ENCODE measurements around the gene GOLM1.
A peak's percentile ranks its signal among the peaks of the same experiment; 100 is the strongest.

Gene GOLM1

DNA sequence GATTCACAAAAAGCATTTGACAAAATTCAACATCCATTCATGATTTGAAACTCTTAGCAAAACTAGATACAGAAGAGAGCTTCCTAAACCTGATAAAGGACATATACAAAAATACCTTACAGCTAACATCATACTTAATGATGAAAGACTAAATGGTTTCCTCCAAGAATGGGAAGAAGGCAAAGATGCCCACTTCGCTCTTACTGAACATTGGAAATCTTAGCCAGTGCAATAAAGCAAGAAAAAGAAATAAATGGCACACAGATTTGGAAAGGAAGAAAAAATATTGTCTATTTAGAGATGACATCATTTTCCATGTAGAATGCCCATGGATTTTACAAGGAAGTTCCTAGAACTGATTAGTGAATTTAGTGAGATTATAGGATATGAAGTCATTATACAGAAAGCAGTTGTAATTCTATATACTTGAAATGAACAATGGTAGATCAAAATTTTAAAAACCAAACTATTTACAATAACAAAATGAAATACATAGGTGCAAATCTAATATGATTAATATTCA lies 94.0 kb downstream of the GOLM1 start:
- no peak for TF ChIP-seq TCF12 (IDR thresholded peaks at IDR 0.05; ENCODE audit: low read depth)
- TF ChIP-seq, protein P1, sequence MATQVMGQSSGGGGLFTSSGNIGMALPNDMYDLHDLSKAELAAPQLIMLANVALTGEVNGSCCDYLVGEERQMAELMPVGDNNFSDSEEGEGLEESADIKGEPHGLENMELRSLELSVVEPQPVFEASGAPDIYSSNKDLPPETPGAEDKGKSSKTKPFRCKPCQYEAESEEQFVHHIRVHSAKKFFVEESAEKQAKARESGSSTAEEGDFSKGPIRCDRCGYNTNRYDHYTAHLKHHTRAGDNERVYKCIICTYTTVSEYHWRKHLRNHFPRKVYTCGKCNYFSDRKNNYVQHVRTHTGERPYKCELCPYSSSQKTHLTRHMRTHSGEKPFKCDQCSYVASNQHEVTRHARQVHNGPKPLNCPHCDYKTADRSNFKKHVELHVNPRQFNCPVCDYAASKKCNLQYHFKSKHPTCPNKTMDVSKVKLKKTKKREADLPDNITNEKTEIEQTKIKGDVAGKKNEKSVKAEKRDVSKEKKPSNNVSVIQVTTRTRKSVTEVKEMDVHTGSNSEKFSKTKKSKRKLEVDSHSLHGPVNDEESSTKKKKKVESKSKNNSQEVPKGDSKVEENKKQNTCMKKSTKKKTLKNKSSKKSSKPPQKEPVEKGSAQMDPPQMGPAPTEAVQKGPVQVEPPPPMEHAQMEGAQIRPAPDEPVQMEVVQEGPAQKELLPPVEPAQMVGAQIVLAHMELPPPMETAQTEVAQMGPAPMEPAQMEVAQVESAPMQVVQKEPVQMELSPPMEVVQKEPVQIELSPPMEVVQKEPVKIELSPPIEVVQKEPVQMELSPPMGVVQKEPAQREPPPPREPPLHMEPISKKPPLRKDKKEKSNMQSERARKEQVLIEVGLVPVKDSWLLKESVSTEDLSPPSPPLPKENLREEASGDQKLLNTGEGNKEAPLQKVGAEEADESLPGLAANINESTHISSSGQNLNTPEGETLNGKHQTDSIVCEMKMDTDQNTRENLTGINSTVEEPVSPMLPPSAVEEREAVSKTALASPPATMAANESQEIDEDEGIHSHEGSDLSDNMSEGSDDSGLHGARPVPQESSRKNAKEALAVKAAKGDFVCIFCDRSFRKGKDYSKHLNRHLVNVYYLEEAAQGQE (IDR thresholded peaks at IDR 0.05; ENCODE audit: low read depth) = no peak
- TF ChIP-seq TAF1 (IDR thresholded peaks at IDR 0.05; ENCODE audit: low read depth) = no peak
- TF ChIP-seq, protein P2, sequence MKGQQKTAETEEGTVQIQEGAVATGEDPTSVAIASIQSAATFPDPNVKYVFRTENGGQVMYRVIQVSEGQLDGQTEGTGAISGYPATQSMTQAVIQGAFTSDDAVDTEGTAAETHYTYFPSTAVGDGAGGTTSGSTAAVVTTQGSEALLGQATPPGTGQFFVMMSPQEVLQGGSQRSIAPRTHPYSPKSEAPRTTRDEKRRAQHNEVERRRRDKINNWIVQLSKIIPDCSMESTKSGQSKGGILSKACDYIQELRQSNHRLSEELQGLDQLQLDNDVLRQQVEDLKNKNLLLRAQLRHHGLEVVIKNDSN (IDR thresholded peaks at IDR 0.05) = no peak
- no peak for TF ChIP-seq TEAD4 (IDR thresholded peaks at IDR 0.05)
- TF ChIP-seq RAD21 (IDR thresholded peaks at IDR 0.05; ENCODE audit: low read depth) = no peak
- TF ChIP-seq EGR1 (IDR thresholded peaks at IDR 0.05) = no peak
- no peak for TF ChIP-seq ZBTB7A (IDR thresholded peaks at IDR 0.05; ENCODE audit: low read depth)
- TF ChIP-seq NFIC (IDR thresholded peaks at IDR 0.05) = no peak
- TF ChIP-seq CREB1 (IDR thresholded peaks at IDR 0.05; ENCODE audit: low read depth) = no peak
- no peak for TF ChIP-seq FOXM1 (IDR thresholded peaks at IDR 0.05; ENCODE audit: borderline replicate concordance, low read depth)
- no peak for TF ChIP-seq EP300 (IDR thresholded peaks at IDR 0.05; ENCODE audit: borderline replicate concordance)
- TF ChIP-seq YY1 (IDR thresholded peaks at IDR 0.05; ENCODE audit: low read depth) = no peak
- no peak for TF ChIP-seq CEBPB (IDR thresholded peaks at IDR 0.05)
- TF ChIP-seq, protein P3, sequence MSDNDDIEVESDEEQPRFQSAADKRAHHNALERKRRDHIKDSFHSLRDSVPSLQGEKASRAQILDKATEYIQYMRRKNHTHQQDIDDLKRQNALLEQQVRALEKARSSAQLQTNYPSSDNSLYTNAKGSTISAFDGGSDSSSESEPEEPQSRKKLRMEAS (IDR thresholded peaks at IDR 0.05) = no peak

DNA sequence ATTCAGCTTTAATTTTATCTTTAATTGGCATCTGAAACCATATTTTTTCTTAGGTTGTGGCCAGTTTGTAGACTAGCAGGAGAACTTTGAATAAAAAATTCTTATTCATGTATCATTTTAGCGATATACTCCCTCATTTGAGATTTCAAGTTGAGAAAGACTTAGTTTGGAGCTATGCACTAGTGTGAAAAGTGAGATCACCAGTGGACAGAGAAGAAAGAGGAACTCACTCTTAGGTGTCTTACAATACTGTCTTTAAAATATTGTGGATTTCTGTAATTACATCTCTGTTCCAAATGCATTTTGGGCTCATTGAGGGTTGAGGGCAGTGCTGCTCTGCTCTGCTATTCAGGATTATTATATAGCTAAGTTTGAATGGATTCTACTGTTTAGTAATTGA lies 103.8 kb downstream of the GOLM1 start:
- TF ChIP-seq EGR1 (IDR thresholded peaks at IDR 0.05) = no peak
- TF ChIP-seq TAF1 (IDR thresholded peaks at IDR 0.05; ENCODE audit: low read depth) = no peak
- TF ChIP-seq, protein P3 (IDR thresholded peaks at IDR 0.05) = no peak
- TF ChIP-seq, protein P1 (IDR thresholded peaks at IDR 0.05; ENCODE audit: low read depth) = no peak
- no peak for TF ChIP-seq TEAD4 (IDR thresholded peaks at IDR 0.05)
- TF ChIP-seq, protein P2 (IDR thresholded peaks at IDR 0.05) = no peak
- TF ChIP-seq YY1 (IDR thresholded peaks at IDR 0.05; ENCODE audit: low read depth) = no peak
- no peak for TF ChIP-seq CREB1 (IDR thresholded peaks at IDR 0.05; ENCODE audit: low read depth)
- no peak for TF ChIP-seq EP300 (IDR thresholded peaks at IDR 0.05; ENCODE audit: borderline replicate concordance)
- TF ChIP-seq ZBTB7A (IDR thresholded peaks at IDR 0.05; ENCODE audit: low read depth) = no peak
- TF ChIP-seq NFIC (IDR thresholded peaks at IDR 0.05) = no peak
- no peak for TF ChIP-seq CEBPB (IDR thresholded peaks at IDR 0.05)
- no peak for TF ChIP-seq RAD21 (IDR thresholded peaks at IDR 0.05; ENCODE audit: low read depth)
- TF ChIP-seq FOXM1 (IDR thresholded peaks at IDR 0.05; ENCODE audit: borderline replicate concordance, low read depth) = no peak
- no peak for TF ChIP-seq TCF12 (IDR thresholded peaks at IDR 0.05; ENCODE audit: low read depth)

DNA sequence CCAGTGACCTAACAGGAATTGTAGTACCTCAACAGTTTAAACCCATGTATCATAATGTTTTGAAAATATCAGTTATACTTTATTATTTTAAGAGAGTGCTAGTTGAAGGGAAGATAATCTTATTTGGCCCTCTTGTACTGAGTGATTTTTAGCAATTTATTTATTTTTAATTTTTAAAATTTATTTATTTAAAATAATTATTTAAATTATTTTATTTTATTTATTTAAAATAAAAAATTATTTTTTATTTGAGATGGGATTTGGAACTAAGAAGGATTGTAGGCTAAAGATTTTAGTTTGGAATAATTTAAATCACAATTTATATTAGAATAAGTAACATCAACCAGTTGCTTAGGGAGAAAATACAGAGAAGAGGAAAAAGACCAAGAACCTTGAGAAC lies 104.3 kb downstream of the GOLM1 start:
- TF ChIP-seq TEAD4 (IDR thresholded peaks at IDR 0.05) (no peak), YY1 (IDR thresholded peaks at IDR 0.05; ENCODE audit: low read depth) (no peak), CEBPB (IDR thresholded peaks at IDR 0.05) (no peak), ZBTB7A (IDR thresholded peaks at IDR 0.05; ENCODE audit: low read depth) (no peak), EP300 (IDR thresholded peaks at IDR 0.05; ENCODE audit: borderline replicate concordance) (no peak), EGR1 (IDR thresholded peaks at IDR 0.05) (no peak)
- TF ChIP-seq, protein P1 (IDR thresholded peaks at IDR 0.05; ENCODE audit: low read depth) = no peak

DNA sequence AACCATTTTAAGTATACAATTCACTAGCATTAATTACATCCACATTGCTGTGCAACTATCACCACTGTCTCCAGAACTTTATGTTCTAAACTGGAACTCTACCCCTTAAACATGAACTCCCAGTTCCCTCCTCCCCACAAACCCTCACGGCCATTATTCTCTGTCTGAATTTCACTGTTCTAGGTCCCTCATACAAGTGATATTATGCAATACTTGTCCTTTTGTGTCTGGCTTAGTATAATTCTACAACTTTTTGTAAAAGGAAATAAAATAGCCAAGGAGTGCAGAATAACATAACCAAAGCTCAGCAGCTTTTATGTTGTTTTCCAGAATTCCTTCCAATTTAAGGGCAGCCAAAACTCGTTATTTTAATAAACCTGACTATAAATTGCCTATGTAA lies 105.2 kb downstream of the GOLM1 start:
- peak; percentile 32; the same call in 1 of the 2 replicates for TF ChIP-seq CEBPB (IDR thresholded peaks at IDR 0.05)
- no peak for TF ChIP-seq FOXM1 (IDR thresholded peaks at IDR 0.05; ENCODE audit: borderline replicate concordance, low read depth)
- TF ChIP-seq, protein P1 (IDR thresholded peaks at IDR 0.05; ENCODE audit: low read depth) = no peak

All from Ishikawa (cell line).